IMR-90 (cell line): ENCODE measurements around the gene THSD7B. TPM values are rescaled to one million over a fixed set of nuclear protein-coding genes. Genes with fewer than 3 reads are reported as not detected.

ENCODE experiments used
- ATAC-seq: fragments of 200-7000 bp; cut with Tn5 transposase; 2 replicates; pipeline ENCODE4 v1.9.1; 2020; ENCODE audit warnings: low read depth, mild to moderate bottlenecking, moderate library complexity
- BruUV-seq: library from RNA; stranded (reverse); fragments of 400-500 nt; replicated peaks from 2 replicates; lab custom pipeline; 2021; lab: Mats Ljungman, UMichigan
- CTCF ChIA-PET: fragments of 300-600 bp; formaldehyde crosslinking; extraction: SDS; loops from one replicate; lab custom pipeline; 2021; ENCODE audit warnings: antibody characterized with exemption; lab: Yijun Ruan, JAX
- POLR2A ChIA-PET: fragments of 300-600 bp; sonication (Branson Sonifier 250); formaldehyde crosslinking; loops from one replicate; lab custom pipeline; 2022; ENCODE audit warnings: antibody characterized with exemption; ENCODE audit not compliant: unreplicated experiment; lab: Charles Lee
- DNase-seq: peaks from one replicate; pipeline ENCODE4 v3.0.0; 2013
- H2AFZ ChIP-seq: replicated peaks from 2 replicates; pipeline ENCODE3; 2013; ENCODE audit warnings: low read length, mild to moderate bottlenecking; ENCODE audit not compliant: poor library complexity
- H2AK5ac ChIP-seq: 2 replicates; pipeline ENCODE4 v1.6.1; 2013; ENCODE audit warnings: low read depth, low read length, inconsistent platforms
- H2AK9ac ChIP-seq: replicated peaks from 2 replicates; pipeline ENCODE3; 2013; ENCODE audit warnings: mild to moderate bottlenecking, low read depth, low read length, moderate library complexity; ENCODE audit not compliant: poor library complexity
- H2BK120ac ChIP-seq: 2 replicates; pipeline ENCODE4 v1.6.1; 2013; ENCODE audit warnings: low read depth, low read length, inconsistent platforms
- H2BK15ac ChIP-seq: 3 replicates; pipeline ENCODE4 v1.6.1; 2013; ENCODE audit warnings: low read depth, low read length, inconsistent platforms
- H2BK20ac ChIP-seq: 2 replicates; pipeline ENCODE4 v1.6.1; 2013; ENCODE audit warnings: low read depth, mild to moderate bottlenecking, inconsistent platforms, low read length, moderate library complexity
- H2BK5ac ChIP-seq: 2 replicates; pipeline ENCODE4 v1.6.1; 2013; ENCODE audit warnings: mild to moderate bottlenecking, low read depth, low read length, inconsistent platforms; ENCODE audit not compliant: poor library complexity, severe bottlenecking
- H3K14ac ChIP-seq: replicated peaks from 2 replicates; pipeline ENCODE4 v1.6.1; 2013; ENCODE audit warnings: low read depth, low read length, inconsistent platforms
- H3K18ac ChIP-seq: 2 replicates; pipeline ENCODE4 v1.6.1; 2013; ENCODE audit warnings: low read depth, low read length, control low read depth
- H3K23ac ChIP-seq: 2 replicates; pipeline ENCODE4 v1.6.1; 2013; ENCODE audit warnings: low read depth, low read length, inconsistent platforms
- H3K27ac ChIP-seq: 2 replicates; pipeline ENCODE4 v1.5.1; 2013; ENCODE audit warnings: mild to moderate bottlenecking, control low read depth, low read length; ENCODE audit not compliant: insufficient read depth
- H3K27me3 ChIP-seq: 2 replicates; pipeline ENCODE4 v1.6.1; 2013; ENCODE audit warnings: low read length; ENCODE audit not compliant: control insufficient read depth, insufficient read depth
- H3K36me3 ChIP-seq: 2 replicates; pipeline ENCODE4 v1.6.1; 2013; ENCODE audit warnings: low read length, mixed read lengths; ENCODE audit not compliant: control insufficient read depth, insufficient read depth
- H3K4ac ChIP-seq: 2 replicates; pipeline ENCODE4 v1.6.1; 2013; ENCODE audit warnings: low read depth, low read length, inconsistent platforms
- H3K4me1 ChIP-seq: 2 replicates; pipeline ENCODE4 v1.6.1; 2013; ENCODE audit warnings: low read length, mixed read lengths; ENCODE audit not compliant: control insufficient read depth, insufficient read depth
- H3K4me2 ChIP-seq: 2 replicates; pipeline ENCODE4 v1.6.1; 2013; ENCODE audit warnings: low read depth, mild to moderate bottlenecking, control low read depth, low read length, moderate library complexity
- H3K4me3 ChIP-seq: 2 replicates; pipeline ENCODE4 v1.5.1; 2013; ENCODE audit warnings: low read depth, mild to moderate bottlenecking, control low read depth, low read length, moderate library complexity; ENCODE audit not compliant: insufficient read depth
- H3K56ac ChIP-seq: 2 replicates; pipeline ENCODE4 v1.6.1; 2013; ENCODE audit warnings: low read length, inconsistent platforms; ENCODE audit not compliant: insufficient read depth; ENCODE audit errors: extremely low read depth
- H3K79me1 ChIP-seq, 2 experiments: 2 replicates each; pipeline ENCODE4 v1.6.1; 2013; ENCODE audit warnings: low read length in 2 of 2, inconsistent platforms in 1 of 2, low read depth in 1 of 2
- H3K9ac ChIP-seq: 2 replicates; pipeline ENCODE4 v1.6.1; 2013; ENCODE audit warnings: low read depth, low read length, control low read depth
- H3K9me1 ChIP-seq: 2 replicates; pipeline ENCODE4 v1.6.1; 2013; ENCODE audit warnings: low read length, inconsistent platforms; ENCODE audit not compliant: insufficient read depth
- H3K9me3 ChIP-seq: 2 replicates; pipeline ENCODE4 v1.6.1; 2013; ENCODE audit warnings: low read length; ENCODE audit not compliant: control insufficient read depth, insufficient read depth
- H4K20me1 ChIP-seq: 2 replicates; pipeline ENCODE4 v1.6.1; 2013; ENCODE audit warnings: low read length, inconsistent platforms; ENCODE audit not compliant: insufficient read depth
- H4K5ac ChIP-seq: 2 replicates; pipeline ENCODE4 v1.6.1; 2013; ENCODE audit warnings: mild to moderate bottlenecking, low read depth, low read length, control low read depth
- H4K8ac ChIP-seq, 2 experiments: 2 replicates each; pipeline ENCODE4 v1.6.1; 2013; ENCODE audit warnings: low read depth in 2 of 2, low read length in 2 of 2, control low read depth in 1 of 2, inconsistent platforms in 1 of 2
- H4K91ac ChIP-seq: 2 replicates; pipeline ENCODE4 v1.6.1; 2013; ENCODE audit warnings: low read depth, low read length, inconsistent platforms; ENCODE audit not compliant: insufficient read depth
- BHLHE40 ChIP-seq: fragments of 150-350 bp; IDR thresholded peaks from 2 replicates; pipeline ENCODE4 v1.6.1; 2016; ENCODE audit warnings: mild to moderate bottlenecking, low read depth, low read length
- CEBPB ChIP-seq: IDR thresholded peaks from 2 replicates; pipeline ENCODE4 v1.6.1; 2012; ENCODE audit warnings: low read depth, low read length, improper control_type of control experiment
- CHD1 ChIP-seq: IDR thresholded peaks from 2 replicates; pipeline ENCODE4 v1.6.1; 2012; ENCODE audit warnings: low read depth, low read length, improper control_type of control experiment
- CTCF ChIP-seq: conservative IDR thresholded peaks from 2 replicates; pipeline ENCODE4 v1.5.1; 2012; ENCODE audit warnings: mild to moderate bottlenecking, low read depth, low read length, improper control_type of control experiment
- ELK1 ChIP-seq: fragments of 150-350 bp; IDR thresholded peaks from 2 replicates; pipeline ENCODE4 v1.6.1; 2016; ENCODE audit warnings: low read depth, mild to moderate bottlenecking, low read length, moderate library complexity, borderline replicate concordance
- FOS ChIP-seq: fragments of 150-350 bp; IDR thresholded peaks from 2 replicates; pipeline ENCODE4 v1.6.1; 2016; ENCODE audit warnings: low read depth, low read length
- MAFK ChIP-seq: IDR thresholded peaks from 2 replicates; pipeline ENCODE4 v1.6.1; 2012; ENCODE audit warnings: low read depth, low read length, improper control_type of control experiment
- MAZ ChIP-seq: IDR thresholded peaks from 2 replicates; pipeline ENCODE4 v1.6.1; 2012; ENCODE audit warnings: low read depth, mild to moderate bottlenecking, low read length, improper control_type of control experiment, moderate library complexity, borderline replicate concordance
- MXI1 ChIP-seq: IDR thresholded peaks from 2 replicates; pipeline ENCODE4 v1.6.1; 2012; ENCODE audit warnings: low read depth, mild to moderate bottlenecking, low read length, moderate library complexity, borderline replicate concordance
- NFE2L2 ChIP-seq: fragments of 150-350 bp; IDR thresholded peaks from 2 replicates; pipeline ENCODE4 v1.6.1; 2016; ENCODE audit warnings: low read depth, mild to moderate bottlenecking, low read length
- POLR2A ChIP-seq: IDR thresholded peaks from 2 replicates; pipeline ENCODE4 v1.6.1; 2012; ENCODE audit warnings: mild to moderate bottlenecking, low read depth, low read length
- RAD21 ChIP-seq: IDR thresholded peaks from 2 replicates; pipeline ENCODE4 v1.6.1; 2012; ENCODE audit warnings: low read length, improper control_type of control experiment
- RCOR1 ChIP-seq: IDR thresholded peaks from 2 replicates; pipeline ENCODE4 v1.6.1; 2012; ENCODE audit warnings: mild to moderate bottlenecking, low read length, improper control_type of control experiment; ENCODE audit not compliant: insufficient replicate concordance
- RFX5 ChIP-seq: IDR thresholded peaks from 2 replicates; pipeline ENCODE4 v1.8.0; 2012; ENCODE audit warnings: low read depth, mild to moderate bottlenecking, low read length, moderate library complexity
- SMC3 ChIP-seq: fragments of 150-350 bp; IDR thresholded peaks from 2 replicates; pipeline ENCODE4 v1.6.1; 2016; ENCODE audit warnings: low read depth, mild to moderate bottlenecking, antibody characterized with exemption, low read length, moderate library complexity
- WGBS, 2 experiments: methylation state at CpG; one replicate each; pipeline versions ENCODE4 v1.1.5 to v1.1.7; 2013; ENCODE audit warnings: missing lambda C conversion rate in 2 of 2; ENCODE audit not compliant: insufficient read length in 1 of 2; ENCODE audit errors: extremely low coverage in 2 of 2; 5-methylcytosine and 5-hydroxymethylcytosine counted together
- dilution Hi-C: fragments of 300-500 bp; cut with HindIII; formaldehyde crosslinking; loops from one replicate; pipeline ENCODE4 v1.14.3; 2018; ENCODE audit warnings: low sequenced_read_pairs; ENCODE audit not compliant: unreplicated experiment
- in situ Hi-C: fragments of 300-500 bp; cut with MboI; formaldehyde crosslinking; loops from 3 replicates; pipeline ENCODE4 v1.14.3; 2019; ENCODE audit warnings: low sequenced_read_pairs, inconsistent platforms, mixed read lengths
- intact Hi-C: fragments of 100-400 bp; cut with micrococcal nuclease; formaldehyde crosslinking; loops from 2 replicates; pipeline ENCODE4 v1.10.0; 2022
- polyA plus RNA-seq, 3 experiments: library from polyadenylated mRNA; depleted of rRNA; stranded (reverse); fragments of >200 nt; gene quantifications; 2 replicates each; pipeline ENCODE4 v1.2.3, GENCODE V29; 2012; ENCODE audit warnings: low replicate concordance in 1 of 3
- total RNA-seq: library from RNA; depleted of rRNA; stranded (reverse); fragments of >200 nt; gene quantifications from 2 replicates; pipeline ENCODE4 v1.2.3, GENCODE V29; 2012
- TF ChIP-seq, protein P1 (sequence below): fragments of 150-350 bp; IDR thresholded peaks from 2 replicates; pipeline ENCODE4 v1.6.1; 2017; ENCODE audit warnings: mild to moderate bottlenecking, antibody characterized with exemption, low read length, low read depth

The THSD7B gene
- total and polyA plus RNA-seq, 2 of the 4 experiments (the other 2 are of a cell fraction) = not detected

- H2BK5ac ChIP-seq = no peak overlapping the region
- peaks cover 6% of the 10 kb centered on the region for H3K9me3 ChIP-seq
- H3K27ac ChIP-seq = no peak overlapping the region
- ChIA-PET CTCF (no interaction called here), POLR2A (no interaction called here)
- no peak overlapping the region for H4K8ac ChIP-seq
- H3K14ac ChIP-seq = no peak overlapping the region
- no peak overlapping the region for H3K4ac ChIP-seq
- H3K4me2 ChIP-seq = no peak overlapping the region
- H2AK9ac ChIP-seq = no peak overlapping the region
- H2BK15ac ChIP-seq = no peak overlapping the region
- H3K23ac ChIP-seq = no peak overlapping the region
- no CpG with 5 or more reads among the region's 3 CpGs for WGBS, 2 experiments
- no peaks in the 10 kb centered on the region for H3K27me3 ChIP-seq
- no peak overlapping the region for H3K18ac ChIP-seq
- no peak overlapping the region for H3K56ac ChIP-seq
- no TSS peak for BruUV-seq
- H4K5ac ChIP-seq = no peak overlapping the region
- no peak overlapping the region for H4K91ac ChIP-seq
- no peaks in the 10 kb centered on the region for H3K4me1 ChIP-seq
- in situ Hi-C loops = no loop called here
- H2BK120ac ChIP-seq = no peak overlapping the region
- no peaks in the 10 kb centered on the region for H3K9me1 ChIP-seq
- no peak overlapping the region for H3K9ac ChIP-seq
- dilution Hi-C loops = no loop called here
- no peak for DNase-seq
- H3K79me1 ChIP-seq = no peaks in the 10 kb centered on the region
- no peak overlapping the region for H3K4me3 ChIP-seq
- H3K36me3 ChIP-seq = no peaks in the 10 kb centered on the region
- no peaks in the 10 kb centered on the region for H4K20me1 ChIP-seq
- ATAC-seq = no peak
- intact Hi-C loops = no loop called here
- H2AFZ ChIP-seq = no peak overlapping the region
- no peak overlapping the region for H2BK20ac ChIP-seq
- H2AK5ac ChIP-seq = no peak overlapping the region
- no peak for TF ChIP-seq POLR2A
- no peak for TF ChIP-seq CEBPB
- TF ChIP-seq CHD1 = no peak
- no peak for TF ChIP-seq RAD21
- TF ChIP-seq BHLHE40 = no peak
- no peak for TF ChIP-seq MAZ
- no peak for TF ChIP-seq SMC3
- TF ChIP-seq MXI1 = no peak
- TF ChIP-seq CTCF = no peak
- no peak for TF ChIP-seq NFE2L2
- TF ChIP-seq RCOR1 = no peak
- no peak for TF ChIP-seq MAFK
- TF ChIP-seq, protein P1, sequence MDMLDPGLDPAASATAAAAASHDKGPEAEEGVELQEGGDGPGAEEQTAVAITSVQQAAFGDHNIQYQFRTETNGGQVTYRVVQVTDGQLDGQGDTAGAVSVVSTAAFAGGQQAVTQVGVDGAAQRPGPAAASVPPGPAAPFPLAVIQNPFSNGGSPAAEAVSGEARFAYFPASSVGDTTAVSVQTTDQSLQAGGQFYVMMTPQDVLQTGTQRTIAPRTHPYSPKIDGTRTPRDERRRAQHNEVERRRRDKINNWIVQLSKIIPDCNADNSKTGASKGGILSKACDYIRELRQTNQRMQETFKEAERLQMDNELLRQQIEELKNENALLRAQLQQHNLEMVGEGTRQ = no peak
- TF ChIP-seq ELK1 = no peak
- no peak for TF ChIP-seq FOS
- no peak for TF ChIP-seq RFX5
Observed at GRCh38 chr2:136962105-136962725, 196.9 kb downstream of the THSD7B start.
